NCI-H1436 (cell line): ENCODE results near the gene KRTAP3-1.
"Not testable (repeated sequence)": the region's sequence is repeated elsewhere in the genome, so short reads cannot be mapped to it uniquely, and the experiment has no call there.

ENCODE experiments used
- DNase-seq: peaks from one replicate; lab custom pipeline; 2025; lab: John Stamatoyannopoulos, UW

Gene KRTAP3-1

DNA sequence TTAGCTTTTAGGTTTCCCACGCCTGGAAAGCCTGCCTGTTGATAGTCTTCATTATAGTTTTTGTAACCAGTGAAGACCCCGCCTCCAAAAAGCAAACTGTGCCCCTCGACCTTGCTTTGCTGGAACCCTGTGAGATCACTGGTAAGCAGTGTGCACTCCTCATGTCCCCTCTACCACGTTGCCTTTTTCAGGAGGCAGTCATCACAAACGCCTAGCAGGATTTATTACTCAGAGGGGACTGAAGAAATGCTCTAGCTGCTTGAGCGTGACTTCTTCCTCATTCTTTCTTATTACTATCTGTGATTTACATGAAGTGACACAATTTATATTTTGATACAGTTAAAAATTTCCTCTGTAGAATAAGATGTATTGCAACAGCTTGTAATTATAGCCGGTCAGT lies 6.5 kb upstream of the KRTAP3-1 start:
- DNase-seq: no peak

DNA sequence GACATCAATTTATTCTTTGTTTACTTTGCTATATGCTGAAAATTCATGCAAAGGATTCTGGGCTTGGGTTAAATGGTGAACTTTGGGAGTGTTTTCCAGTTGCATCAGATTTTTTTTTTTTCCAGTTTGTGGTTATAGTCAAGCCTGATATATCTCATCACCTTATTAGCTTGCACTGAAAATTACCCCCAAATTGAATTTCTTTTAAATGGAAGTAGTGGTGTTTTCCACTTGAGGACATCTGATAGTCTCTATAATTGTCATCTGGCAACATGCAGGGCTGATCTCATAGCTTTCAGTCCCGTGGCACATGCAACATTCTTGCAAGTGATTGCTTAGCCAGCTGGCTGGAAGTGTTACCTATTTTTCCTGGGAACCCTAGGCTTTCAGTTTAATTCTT lies 4.7 kb upstream of the KRTAP3-1 start:
- DNase-seq: peak; percentile 68

DNA sequence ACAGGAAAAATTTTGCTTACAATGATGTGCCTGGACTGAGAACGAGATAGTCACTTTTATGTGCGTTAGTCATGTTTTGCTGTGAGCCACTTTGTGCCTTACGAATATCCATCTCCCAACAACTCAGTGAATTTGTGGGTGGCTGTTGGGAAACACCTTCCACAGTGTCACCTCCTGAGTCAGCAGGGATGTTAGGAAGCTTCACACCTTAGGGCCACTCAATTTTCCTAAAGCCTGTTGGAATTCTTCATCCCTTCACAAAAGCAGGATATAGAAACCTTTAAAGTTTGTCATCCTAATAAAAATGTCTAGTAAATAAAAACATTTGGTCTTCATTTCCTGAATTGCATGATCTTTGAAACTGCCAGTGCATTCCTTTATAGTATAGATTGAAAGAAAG lies 4.3 kb upstream of the KRTAP3-1 start:
- no peak for DNase-seq

DNA sequence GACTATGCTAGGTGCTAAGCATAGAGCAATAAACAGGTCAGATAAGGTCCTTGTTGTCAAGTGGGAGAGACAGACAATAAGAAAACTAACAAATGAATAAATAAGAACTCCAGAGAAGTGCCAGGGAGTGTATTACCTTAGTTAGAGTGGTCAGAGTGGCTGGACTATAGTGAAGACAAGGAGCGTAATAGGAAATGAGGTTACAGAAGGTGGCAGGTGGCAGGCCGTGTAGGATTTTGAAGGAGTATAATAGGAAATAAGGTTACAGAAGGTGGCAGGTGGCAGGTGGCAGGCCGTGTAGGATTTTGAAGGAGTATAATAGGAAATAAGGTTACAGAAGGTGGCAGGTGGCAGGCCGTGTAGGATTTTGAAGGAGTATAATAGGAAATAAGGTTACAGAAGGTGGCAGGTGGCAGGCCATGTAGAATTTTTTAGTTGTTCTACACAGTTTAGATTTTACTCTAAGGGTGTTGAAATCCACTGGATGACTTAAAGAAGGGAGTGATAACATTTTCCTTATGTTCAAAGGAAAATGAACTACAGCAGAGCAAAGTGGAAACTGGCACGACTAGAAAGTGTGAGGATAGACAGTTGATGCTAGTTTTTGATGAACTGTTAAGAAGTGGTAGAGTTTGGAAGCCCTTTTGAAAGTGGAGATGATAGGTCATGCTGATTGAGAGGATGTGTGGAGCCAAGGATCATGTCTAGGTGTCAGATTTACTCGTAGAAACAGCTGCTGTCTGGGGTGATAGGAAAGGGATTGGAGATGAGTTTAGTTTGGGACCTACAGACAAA lies 3.6 kb upstream of the KRTAP3-1 start:
- DNase-seq: no peak

DNA sequence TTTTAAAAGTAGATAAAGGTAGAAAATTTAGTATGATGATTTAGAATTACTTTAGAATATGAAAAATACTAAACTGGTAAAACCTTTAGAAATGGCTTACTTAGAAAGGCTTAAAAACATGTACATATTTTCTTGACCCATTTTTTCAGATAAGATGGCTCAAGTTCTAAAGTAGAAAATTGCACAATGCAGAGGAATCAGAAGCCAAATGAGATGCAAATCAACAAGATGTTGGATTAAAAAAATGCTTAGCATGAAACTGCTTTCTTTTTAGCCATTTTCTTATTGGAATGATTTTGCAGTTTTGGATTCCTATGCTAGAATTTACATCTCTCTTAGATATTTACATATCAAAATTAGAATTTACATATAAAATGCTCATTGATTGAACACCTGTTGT lies 1.5 kb upstream of the KRTAP3-1 start:
- no peak for DNase-seq

DNA sequence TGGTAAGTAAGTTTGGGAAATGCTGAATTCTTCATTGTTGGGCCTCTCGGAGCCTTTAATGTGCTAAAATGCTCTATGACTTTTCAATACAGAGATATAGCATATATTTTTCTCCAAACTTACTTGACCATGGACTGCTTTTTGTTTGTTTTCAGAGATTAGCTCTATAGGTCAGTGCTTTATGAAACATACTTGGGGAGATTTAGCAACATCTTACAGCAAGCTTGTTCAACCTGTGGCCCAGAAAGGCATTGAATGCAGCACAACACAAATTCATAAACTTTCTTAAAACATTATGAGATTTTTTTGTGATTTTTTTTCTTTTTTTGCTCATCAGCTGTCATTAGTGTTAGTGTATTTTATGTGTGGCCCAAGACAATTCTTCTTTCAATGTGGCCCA lies 1.0 kb upstream of the KRTAP3-1 start:
- DNase-seq: no peak

DNA sequence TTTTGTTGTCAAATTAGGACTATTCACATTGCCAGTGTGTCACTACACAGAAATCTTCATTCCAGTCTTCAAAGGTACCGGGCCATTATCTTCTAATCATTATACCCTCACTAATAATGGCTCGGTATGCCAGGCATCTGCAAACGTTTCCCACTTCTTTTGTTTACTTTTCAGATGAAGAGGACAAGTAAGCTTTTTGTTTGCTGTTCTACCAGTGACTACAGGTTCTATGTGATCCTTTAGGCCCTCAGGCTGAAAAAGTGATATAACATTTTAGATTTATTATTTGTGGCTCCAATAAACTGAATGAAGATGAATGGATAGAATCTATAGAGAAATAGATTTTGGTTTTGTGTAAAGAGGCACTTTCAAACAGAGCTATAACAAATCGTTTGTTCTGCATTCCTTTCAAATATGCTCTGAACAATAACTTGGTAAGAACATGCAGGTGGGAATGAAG lies 403 bp upstream of the KRTAP3-1 start:
- DNase-seq: peak; percentile 21

DNA sequence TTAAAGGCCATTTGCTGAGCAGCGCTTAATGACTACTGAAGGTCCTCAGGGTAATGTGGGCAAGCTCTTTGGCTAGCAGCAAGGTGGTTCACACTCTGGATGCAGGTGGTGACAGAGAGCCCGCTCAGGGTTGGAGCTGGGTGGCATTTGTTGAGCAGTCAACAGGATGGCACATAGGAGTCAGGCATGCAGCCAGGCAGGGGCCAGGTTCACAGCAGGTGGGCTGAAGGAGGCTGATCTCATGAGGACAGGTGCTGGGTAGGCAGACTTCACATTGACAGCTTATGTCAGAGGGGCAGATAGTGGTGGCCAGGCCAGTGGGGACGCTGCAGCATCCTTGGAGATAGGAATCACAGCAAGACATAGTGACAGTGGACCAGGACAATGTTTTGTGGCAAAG lies 4.5 kb downstream of the KRTAP3-1 start:
- peak; percentile 62 for DNase-seq

DNA sequence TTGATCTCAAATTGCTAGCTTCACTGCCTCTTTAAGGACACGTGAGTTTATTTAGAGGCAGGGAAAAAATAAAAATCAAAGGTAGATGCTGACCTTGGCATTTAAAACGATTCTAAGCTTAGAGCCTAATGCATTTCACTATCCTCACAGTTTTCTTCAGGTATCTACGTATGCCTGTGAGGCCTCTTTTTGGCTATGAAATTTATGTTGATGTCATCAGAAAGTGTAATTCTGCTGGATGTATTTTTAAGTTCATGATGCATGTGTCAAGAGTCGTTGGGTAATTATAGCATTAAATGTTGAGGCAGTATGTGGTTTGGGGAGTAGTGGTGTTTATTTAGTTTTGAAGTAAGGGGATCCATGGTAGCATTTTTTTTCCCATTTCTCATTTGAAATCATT lies 5.0 kb downstream of the KRTAP3-1 start:
- DNase-seq: peak; percentile 55

DNA sequence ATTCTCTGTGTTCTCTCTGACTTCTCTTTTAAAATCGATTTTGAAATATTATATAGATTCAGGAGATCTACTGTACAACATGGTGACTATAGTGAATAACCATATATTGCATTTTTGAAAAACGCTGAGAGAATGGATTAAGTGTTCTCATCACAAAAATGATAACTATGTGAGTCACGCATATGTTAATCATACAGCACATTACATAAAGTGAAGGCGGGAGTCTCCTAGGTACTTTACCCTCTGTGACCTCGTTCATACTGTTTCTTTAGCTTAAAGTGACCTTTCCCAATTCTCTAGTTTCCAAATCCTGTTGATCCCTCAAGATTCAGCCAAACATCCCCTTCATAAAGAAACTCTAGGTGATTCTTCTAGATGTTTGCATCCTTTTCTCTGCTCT lies 6.1 kb downstream of the KRTAP3-1 start:
- no peak for DNase-seq

DNA sequence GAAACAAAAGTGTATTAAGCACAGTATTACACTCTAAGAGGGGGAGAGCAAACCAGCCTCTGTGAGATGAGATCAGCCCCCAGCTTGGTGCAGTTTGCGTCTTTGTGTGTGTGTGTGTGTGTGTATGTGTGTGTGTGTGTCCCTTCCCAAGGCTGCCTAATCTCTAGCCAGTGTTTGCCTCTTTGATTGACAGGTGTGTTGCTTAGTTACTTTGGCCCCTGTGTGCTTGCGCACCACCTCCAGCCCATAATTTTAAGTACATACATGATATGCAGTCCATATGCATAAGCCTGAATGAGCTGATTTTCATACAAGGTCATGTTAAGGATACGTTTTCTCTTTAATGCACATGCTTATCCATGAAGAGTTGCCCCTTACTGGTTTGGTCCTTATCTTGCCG lies 7.1 kb downstream of the KRTAP3-1 start:
- no peak for DNase-seq

DNA sequence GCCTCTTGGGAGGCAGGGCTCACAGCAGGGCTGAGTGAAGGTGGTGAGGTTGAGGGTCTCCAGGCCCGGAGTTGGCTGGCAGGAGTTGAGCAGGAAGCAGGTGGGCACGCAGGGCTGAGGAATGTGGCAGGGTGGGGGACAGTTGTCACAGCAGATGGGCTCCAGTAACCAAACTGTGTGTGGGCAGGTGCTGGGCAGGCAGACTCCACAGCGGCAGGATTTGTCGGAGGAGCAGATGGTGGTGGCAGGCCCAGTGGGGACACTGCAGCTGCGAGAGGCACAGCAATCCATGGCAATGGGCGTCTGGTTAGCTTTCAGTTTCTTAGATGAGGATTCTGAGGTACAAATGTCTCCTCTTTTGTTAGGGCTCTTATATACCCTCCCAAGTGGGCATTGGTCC lies 9.4 kb downstream of the KRTAP3-1 start, which contains the start of gene KRTAP3-2:
Gene KRTAP3-2 (minus strand): TSS at position 344 of the 400 bp plus-strand sequence. CDS start 53 bp downstream, at position 291.
- not testable (repeated sequence) for DNase-seq

DNA sequence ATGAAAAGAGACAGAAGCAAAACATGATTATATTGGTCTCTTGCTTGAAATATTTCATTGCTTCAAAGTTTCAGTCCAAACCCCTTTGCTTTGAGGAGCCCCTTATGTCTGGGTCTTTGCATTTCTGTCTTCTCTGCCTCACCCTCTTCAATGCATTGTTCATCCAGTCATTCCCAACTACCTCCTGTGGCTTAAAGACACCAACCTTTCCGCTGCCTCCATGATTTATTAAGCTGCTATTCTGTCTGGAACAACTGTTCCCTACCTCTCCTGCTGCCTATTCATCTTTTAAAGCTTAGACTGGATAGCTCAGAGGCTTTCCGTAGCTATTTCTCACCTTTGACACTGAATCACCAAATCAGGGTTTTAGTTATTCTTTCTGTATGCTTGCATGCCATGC lies 11.6 kb downstream of the KRTAP3-1 start:
- no peak for DNase-seq

DNA sequence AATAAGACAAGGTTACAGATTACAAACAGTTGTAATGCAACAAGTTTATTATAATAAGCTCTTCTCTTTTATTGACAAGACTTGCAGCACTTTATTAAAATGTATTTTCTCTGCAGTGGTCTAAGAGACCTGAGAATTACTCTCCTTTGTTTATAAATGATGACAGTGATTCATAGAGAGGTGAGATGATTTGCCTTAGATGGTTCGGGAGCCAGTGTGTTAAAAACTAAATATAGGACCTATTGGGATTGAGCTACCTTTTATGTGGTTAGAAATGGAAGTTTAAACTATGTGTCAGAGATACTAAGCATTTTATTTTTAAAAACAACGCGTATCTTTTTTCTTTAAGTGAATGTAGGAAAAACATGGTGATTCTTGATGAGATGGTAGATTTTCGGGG lies 12.1 kb downstream of the KRTAP3-1 start:
- DNase-seq: no peak

DNA sequence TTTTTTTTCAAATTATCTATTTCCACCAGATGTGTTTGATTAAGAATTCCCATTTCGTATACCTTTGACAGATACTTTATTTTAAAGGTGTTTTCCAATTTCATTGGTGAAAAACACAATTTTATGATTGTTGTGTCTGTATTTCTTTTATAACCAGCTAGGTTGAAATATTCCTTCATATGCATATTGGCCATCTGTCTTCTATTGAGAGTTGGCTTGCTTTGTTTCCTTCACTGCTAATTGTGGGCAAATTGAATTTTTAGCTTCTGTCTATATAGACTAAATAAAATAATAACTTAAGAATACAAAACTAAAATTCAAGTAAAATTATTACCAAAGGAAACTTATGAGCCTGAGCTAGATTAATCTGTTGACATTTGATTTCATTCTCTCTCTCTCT lies 13.8 kb downstream of the KRTAP3-1 start:
- no peak for DNase-seq

DNA sequence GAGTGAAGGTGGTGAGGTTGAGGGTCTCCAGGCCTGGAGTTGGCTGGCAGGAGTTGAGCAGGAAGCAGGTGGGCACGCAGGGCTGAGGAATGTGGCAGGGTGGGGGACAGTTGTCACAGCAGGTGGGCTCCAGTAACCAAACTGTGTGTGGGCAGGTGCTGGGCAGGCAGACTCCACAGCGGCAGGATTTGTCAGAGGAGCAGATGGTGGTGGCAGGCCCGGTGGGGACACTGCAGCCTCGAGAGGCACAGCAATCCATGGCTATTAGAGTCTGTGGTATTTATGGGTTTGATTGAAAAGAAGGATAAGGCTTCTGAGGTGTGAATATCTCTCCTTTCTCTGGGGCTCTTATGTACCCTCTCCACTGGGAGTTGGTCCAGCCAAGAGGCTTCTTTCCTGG lies 15.1 kb downstream of the KRTAP3-1 start, which contains the start of gene KRTAP3-3:
Gene KRTAP3-3 (minus strand): TSS at position 326 of the 400 bp plus-strand sequence. CDS start 67 bp downstream, at position 259.
- peak; percentile 92 for DNase-seq

DNA sequence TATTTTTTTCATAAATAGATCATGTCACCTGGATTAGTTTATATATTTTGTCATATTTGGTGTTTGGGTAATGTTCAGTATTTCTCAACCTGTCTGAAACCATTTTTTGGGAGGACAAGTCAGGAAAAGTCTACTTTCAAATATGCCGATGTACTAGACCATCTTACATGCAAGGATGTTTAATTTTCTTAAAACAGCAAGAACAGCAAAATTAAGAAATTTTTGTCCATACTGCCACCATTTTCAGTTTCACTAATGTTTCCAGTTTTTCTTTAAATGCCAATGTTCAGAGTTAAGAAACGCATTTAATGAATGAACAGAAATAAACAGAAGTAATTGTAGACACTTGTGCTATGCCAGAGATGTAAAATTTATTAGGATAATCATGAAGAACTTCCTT lies 15.8 kb downstream of the KRTAP3-1 start:
- DNase-seq: no peak

DNA sequence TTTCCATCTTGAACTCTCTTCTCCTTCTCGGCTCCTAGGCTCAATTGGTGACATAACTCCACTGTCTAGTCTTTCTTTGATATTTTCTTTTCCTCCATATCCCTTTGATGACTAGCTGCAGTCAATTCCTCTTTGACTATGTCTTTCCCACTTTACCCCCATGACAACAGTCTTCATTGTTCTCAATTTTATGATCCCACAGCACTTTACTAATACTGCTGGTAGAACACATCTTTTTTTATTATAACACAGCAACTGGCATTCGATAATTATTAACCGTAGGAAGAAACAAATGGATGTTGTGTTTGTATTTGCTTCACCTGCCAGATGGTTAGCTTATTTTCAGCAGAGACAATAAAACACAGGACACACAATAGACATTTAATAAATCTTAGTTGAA lies 16.3 kb downstream of the KRTAP3-1 start:
- DNase-seq: no peak

DNA sequence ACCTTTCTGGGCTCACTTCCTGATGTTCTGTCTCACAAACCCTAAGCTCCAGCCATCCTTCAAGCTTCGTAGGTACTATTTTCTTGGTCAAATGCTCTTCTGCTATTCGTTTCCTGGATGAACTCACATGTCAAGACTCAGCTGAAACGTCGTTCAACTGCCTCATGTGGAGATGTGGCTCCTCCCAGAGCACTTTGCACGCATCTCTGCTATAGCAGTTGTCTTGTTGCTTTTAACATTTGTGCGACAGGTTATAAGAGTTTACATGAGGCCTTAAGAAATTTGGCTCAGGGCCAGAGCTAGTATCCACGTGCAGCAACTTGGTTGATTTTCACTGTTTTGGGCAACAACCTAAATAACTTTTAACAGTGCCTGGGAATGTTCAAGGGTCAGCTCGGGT lies 22.0 kb downstream of the KRTAP3-1 start:
- no peak for DNase-seq

DNA sequence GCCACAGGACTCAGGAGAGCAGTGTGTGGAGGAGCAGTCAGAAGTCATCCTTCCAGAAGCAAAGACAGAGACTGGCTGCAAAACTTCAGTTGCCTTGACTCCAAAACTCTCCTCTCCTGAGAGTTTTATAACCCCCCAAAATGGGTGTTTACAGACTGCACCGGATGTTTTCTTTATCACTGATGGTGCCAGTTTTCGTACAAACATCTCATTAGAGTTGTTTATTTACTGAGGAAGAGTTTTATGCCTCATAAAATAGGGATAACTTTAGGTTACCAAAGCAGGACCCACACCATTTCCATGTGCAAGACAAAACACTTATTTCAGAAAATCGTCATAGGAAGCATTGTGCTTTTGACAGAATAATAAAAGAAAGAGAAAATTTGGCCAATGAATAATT lies 24.7 kb downstream of the KRTAP3-1 start, which contains the start of gene KRT40:
Gene KRT40 (minus strand): TSS at position 101 of the 400 bp plus-strand sequence. CDS start 53 bp downstream, at position 48.
- no peak for DNase-seq

DNA sequence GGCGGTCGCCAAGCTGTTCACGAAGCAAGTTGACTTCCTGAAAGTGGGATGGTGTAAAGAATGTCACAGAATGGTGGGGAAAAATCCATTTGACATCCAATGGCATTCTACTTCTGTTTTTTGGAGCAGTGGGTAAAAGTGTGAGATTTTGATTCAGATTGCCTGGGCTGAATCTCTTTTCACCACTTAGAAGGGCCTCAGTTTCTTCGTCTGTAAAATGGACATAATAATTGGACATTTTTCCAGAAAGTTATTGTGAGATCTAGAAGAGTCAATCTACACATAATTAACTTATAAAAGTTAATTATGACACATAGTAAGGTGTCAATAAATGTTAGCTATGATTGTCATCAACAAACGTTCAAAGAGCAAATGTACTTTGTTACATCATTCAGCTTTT lies 27.8 kb downstream of the KRTAP3-1 start:
- no peak for DNase-seq

DNA sequence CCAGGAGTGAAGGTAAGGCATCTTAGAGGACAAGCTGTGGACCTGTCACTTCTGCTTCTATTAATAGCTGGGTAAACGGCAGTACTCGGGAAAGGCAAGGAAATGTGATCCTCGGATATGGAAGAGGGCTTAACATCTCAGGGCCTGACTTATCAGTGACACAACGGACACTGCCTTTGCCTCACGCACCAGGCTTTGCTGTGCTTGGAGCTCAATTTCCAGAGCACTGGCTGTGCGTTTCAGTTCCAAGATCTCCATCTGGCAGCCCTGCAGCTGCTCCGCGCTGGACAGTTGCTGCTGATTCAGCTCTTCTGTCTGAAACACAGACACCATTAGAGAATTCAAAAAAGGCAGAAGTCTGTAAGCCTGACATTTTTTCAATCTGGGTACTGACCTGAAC lies 28.3 kb downstream of the KRTAP3-1 start:
- DNase-seq: no peak

DNA sequence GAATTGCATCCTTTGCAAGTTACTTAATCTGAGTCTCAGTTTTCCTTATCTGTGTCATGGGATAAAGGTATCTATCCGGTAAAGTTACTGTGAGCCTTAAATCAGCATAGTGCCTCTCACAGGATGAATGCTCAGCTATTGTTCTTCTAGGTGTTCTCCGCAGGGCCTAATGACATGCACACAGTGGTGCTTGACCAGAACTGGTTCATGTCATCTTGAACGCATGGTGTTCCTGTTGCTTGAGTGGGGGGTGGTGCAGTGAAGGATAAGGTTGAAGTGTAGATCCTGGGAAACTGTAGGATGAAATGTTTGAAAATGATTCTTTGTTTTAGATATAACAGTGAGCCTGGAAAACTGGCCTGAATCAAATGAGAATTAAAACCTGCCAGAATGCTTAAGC lies 28.8 kb downstream of the KRTAP3-1 start:
- DNase-seq: no peak
